Tibial artery (tissue), 4 donors: ENCODE data around the gene CYP4F22.
"Not testable (repeated sequence)": the region's sequence is repeated elsewhere in the genome, so short reads cannot be mapped to it uniquely, and the experiment has no call there.

ENCODE experiments used
- DNase-seq, 2 donors: peaks; one replicate each; pipeline ENCODE4 v3.0.0-alpha.2; 2019
- H3K27ac ChIP-seq, 2 donors: fragments of 200-600 bp; sonication (generic) in 1 of 2; 1 replicate in 1 of 2; 2 replicates in 1 of 2; pipeline ENCODE4 v1.5.1; 2018 to 2019; ENCODE audit warnings: mild to moderate bottlenecking in 1 of 2
- H3K27me3 ChIP-seq, 2 donors: fragments of 200-600 bp; sonication (generic) in 1 of 2; one replicate each; pipeline versions ENCODE4 v1.5.1 to v1.6.0; 2016 to 2019
- H3K36me3 ChIP-seq, 3 donors: fragments of 200-600 bp; sonication (generic) in 2 of 3; one replicate each; pipeline ENCODE4 v1.5.1; 2016 to 2019; ENCODE audit warnings: mild to moderate bottlenecking in 2 of 3
- H3K4me1 ChIP-seq, 4 donors: fragments of 200-600 bp; sonication (generic) in 2 of 4; 1 replicate in 3 of 4; 2 replicates in 1 of 4; pipeline ENCODE4 v1.5.1; 2016 to 2019
- H3K4me3 ChIP-seq, 2 donors: fragments of 200-600 bp; sonication (generic) in 1 of 2; 1 replicate in 1 of 2; 2 replicates in 1 of 2; pipeline ENCODE4 v1.5.1; 2018 to 2019; ENCODE audit warnings: mild to moderate bottlenecking in 2 of 2
- H3K9me3 ChIP-seq, 3 donors: fragments of 200-600 bp; sonication (generic) in 1 of 3; one replicate each; pipeline ENCODE4 v1.5.1; 2016 to 2019
- intact Hi-C: fragments of 100-400 bp; cut with DNase I; formaldehyde crosslinking; loops from one replicate; pipeline ENCODE4 v1.15.0; 2023; ENCODE audit warnings: low total_unique reads
- TF ChIP-seq, protein P1 (sequence below), 2 experiments: fragments of 200-600 bp in 1 of 2; fragments of 450-650 bp in 1 of 2; IDR thresholded peaks; one replicate each; pipeline ENCODE4 v1.5.1; 2017 to 2019; ENCODE audit warnings: antibody characterized with exemption in 2 of 2, mild to moderate bottlenecking in 1 of 2, moderate library complexity in 1 of 2

Gene CYP4F22

DNA sequence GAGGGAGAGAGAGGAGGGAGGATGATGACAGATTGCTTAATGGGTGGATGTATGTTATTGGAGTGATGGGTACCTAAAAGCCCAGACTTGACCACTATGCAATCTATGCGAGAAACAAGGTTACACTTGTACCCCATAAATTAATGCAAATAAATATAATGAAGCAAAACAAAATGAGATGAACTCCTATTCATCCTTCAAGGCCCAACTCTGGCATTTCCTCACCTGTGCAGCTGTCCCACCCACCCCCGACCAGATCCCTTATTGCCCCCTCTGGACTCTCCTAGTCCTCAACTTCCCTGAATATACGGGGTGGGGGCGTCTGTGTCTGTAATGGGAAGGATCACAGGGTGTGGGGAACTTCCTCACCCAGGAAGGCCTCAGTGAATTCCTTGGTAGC, 33.2 kb upstream of the CYP4F22 start:
- Histone ChIP-seq H3K27me3 (peaks cover 0 to 21% of the 10 kb centered on the region in 2 donors), H3K36me3 (no peaks in the 10 kb centered on the region), H3K4me3 (no peak overlapping the region), H3K27ac (no peak overlapping the region), H3K9me3 (no peaks in the 10 kb centered on the region), H3K4me1 (peaks cover 0 to 7% (median 2%) of the 10 kb centered on the region in 4 donors)
- TF ChIP-seq, protein P1, sequence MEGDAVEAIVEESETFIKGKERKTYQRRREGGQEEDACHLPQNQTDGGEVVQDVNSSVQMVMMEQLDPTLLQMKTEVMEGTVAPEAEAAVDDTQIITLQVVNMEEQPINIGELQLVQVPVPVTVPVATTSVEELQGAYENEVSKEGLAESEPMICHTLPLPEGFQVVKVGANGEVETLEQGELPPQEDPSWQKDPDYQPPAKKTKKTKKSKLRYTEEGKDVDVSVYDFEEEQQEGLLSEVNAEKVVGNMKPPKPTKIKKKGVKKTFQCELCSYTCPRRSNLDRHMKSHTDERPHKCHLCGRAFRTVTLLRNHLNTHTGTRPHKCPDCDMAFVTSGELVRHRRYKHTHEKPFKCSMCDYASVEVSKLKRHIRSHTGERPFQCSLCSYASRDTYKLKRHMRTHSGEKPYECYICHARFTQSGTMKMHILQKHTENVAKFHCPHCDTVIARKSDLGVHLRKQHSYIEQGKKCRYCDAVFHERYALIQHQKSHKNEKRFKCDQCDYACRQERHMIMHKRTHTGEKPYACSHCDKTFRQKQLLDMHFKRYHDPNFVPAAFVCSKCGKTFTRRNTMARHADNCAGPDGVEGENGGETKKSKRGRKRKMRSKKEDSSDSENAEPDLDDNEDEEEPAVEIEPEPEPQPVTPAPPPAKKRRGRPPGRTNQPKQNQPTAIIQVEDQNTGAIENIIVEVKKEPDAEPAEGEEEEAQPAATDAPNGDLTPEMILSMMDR (IDR thresholded peaks at IDR 0.05) = no peak
- DNase-seq = no peak
- intact Hi-C loops = no loop called here

DNA sequence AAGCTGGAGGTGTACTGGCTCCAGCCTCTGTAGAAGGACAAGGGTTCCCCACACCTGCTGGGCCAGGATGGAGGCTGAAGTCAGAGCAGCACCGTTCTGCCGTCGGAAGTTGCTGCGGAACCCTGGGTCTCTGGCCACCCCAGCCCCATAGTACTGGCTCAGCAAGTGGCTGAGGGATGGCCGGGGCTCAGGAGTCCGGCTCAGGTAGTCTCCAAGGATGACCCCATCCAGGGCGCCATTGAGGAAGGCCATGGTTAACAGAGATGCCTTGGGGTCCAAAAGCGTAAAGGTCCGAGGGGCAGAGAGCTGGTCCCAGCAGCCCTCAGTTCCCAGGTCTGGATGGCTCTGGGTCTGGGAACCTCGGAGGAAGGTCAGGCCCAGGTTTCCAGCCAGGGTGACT, 32.7 kb upstream of the CYP4F22 start:
- H3K36me3 ChIP-seq = no peaks in the 10 kb centered on the region
- no peak overlapping the region for H3K27ac ChIP-seq
- no peak overlapping the region for H3K4me3 ChIP-seq
- TF ChIP-seq, protein P1 (IDR thresholded peaks at IDR 0.05) = no peak
- H3K9me3 ChIP-seq = no peaks in the 10 kb centered on the region
- intact Hi-C loops = no loop called here
- peaks cover 0 to 17% of the 10 kb centered on the region in 2 donors for H3K27me3 ChIP-seq
- peaks cover 0 to 10% (median 2%) of the 10 kb centered on the region in 4 donors for H3K4me1 ChIP-seq
- no peak for DNase-seq

DNA sequence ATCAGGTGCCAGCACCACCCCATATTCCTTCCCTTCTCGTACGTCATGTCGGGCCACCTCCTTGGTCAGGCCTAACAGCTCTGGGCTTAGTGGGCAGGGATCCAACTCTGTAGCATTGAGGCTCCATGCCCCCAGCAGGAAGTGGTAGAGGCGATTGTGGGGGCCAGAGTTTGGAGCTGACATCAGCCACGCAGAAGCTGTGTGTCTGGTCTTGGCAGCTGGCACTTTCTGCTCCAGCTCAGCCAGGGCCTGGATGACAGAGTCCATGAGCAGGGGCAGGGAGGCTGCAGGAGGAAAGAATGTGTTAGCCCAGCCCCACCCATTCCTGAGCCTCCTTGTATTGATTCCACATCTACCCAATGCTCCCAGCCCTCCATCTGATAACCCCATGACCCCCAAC, 32.0 kb upstream of the CYP4F22 start:
- TF ChIP-seq, protein P1 (IDR thresholded peaks at IDR 0.05) = no peak
- H3K9me3 ChIP-seq = no peaks in the 10 kb centered on the region
- H3K36me3 ChIP-seq = no peaks in the 10 kb centered on the region
- DNase-seq = no peak
- peaks cover 0 to 10% (median 2%) of the 10 kb centered on the region in 4 donors for H3K4me1 ChIP-seq
- peaks cover 0 to 11% of the 10 kb centered on the region in 2 donors for H3K27me3 ChIP-seq
- intact Hi-C loops = no loop called here
- H3K27ac ChIP-seq = no peak overlapping the region
- H3K4me3 ChIP-seq = no peak overlapping the region

DNA sequence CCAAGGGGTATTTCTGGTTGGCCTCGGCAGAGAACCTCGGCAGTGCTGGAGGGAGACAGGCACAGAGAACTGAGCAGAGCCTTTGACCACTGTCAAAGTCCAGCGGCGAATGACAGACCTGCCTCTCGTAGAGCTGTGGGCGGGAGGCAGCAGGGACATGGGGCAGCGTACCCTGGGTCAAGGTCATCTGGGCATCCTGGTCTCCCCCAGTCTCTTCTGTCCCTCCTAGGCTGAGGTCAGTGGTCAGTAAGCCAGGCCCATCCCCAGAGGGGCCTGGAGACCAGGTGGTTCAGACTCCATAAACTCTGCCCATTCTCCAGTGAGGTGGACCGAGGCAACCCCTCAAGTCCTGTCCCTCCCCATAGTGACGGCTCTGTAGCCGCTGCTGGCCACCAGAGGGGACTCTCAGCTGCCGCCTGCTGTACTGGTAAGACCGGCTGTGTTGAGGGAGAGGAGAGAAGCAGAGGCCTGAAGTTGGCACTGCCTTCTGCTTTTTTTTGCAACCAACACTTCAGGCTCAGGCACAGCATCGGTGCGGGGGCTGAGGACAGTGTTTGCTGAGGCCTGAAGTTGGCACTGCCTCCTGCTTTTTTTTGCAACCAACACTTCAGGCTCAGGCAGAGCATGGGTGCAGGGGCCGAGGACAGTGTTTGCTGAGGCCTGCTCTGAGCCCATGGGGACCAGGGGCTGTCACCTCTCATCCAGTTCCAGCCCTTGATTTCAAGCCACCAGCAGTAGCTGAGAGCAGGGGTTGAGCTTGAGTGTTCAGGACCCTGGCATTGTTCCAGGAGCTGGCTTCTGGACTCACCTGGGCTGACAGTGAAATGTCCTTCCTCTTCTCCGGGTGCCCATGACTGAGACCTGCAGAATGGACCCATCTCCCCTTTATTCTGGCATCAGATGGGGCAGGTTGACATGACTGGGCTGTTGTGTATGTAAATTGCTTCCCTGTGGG, 28.7 kb upstream of the CYP4F22 start, which contains the start of gene PGLYRP2:
Gene PGLYRP2, minus strand, starts transcription at position 111 of the 955 bp plus-strand sequence. CDS start 130 bp downstream, outside the sequence.
- Histone ChIP-seq H3K4me3 (no peak within 1 kb of the TSS), H3K36me3 (no peaks in the 10 kb centered on the region), H3K27ac (no peak within 1 kb of the TSS), H3K27me3 (no peaks in the 10 kb centered on the region), H3K9me3 (no peaks in the 10 kb centered on the region), H3K4me1 (peaks cover 0 to 10% (median 2%) of the 10 kb centered on the region in 4 donors)
- TF ChIP-seq, protein P1 (IDR thresholded peaks at IDR 0.05) = peak in 1 of 2 experiments; percentile 17
- intact Hi-C loops = no loop called here
- no peak for DNase-seq

DNA sequence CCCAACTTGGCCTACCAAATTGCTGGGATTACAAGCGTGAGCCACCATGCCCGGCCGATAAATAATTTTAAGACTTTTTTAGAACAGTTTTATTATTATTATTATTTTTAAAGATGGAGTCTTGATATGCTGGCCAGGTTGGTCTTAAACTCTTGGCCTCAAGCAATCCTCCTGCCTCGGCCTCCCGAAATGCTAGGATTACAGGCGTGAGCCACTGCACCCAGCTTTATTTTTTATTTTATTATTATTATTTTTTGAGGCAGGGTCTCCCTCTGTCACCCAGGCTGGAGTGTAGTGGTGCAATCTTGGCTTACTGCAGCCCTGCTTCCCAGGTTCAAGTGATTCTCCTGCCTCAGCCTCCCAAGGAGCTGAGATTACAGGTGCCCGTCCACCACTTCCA, 27.3 kb upstream of the CYP4F22 start:
- H3K27me3 ChIP-seq, H3K27ac ChIP-seq, H3K4me3 ChIP-seq, H3K36me3 ChIP-seq, H3K9me3 ChIP-seq, DNase-seq, intact Hi-C loops, H3K4me1 ChIP-seq: not testable (repeated sequence)

DNA sequence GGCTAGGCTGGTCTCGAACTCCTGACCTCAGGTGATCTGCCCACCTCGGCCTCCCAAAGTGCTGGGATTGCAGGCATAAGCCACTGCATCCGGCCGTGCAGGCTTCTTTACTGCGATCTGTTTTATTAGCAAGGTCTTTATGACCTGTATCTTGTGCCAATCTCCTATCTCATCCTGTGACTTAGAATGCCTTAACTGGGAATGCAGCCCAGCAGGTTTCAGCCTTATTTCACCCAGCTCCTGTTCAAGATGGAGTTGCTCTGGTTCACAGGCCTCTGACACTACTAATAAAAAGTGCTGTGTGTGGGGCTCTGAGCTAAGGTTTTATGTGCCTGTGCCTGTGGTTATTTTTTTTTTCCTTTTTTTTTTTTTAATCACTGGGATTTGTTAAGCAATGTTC, 22.6 kb upstream of the CYP4F22 start:
- H3K27me3 ChIP-seq, H3K9me3 ChIP-seq, H3K4me3 ChIP-seq, H3K4me1 ChIP-seq, DNase-seq, intact Hi-C loops, H3K36me3 ChIP-seq, H3K27ac ChIP-seq: not testable (repeated sequence)
